Mammary epithelial cell (primary cell): Measurements from ENCODE around the gene LTF.

Source experiments
- EZH2 ChIP-seq: IDR thresholded peaks from 2 replicates; pipeline ENCODE4 v1.6.1; 2012; ENCODE audit warnings: low read length, inconsistent platforms, borderline replicate concordance
- TF ChIP-seq, protein P1 (sequence below), 2 donors: IDR thresholded peaks in 1 of 2; conservative IDR thresholded peaks in 1 of 2; 2 replicates each; pipeline ENCODE4 v1.5.1; 2011 to 2012; ENCODE audit warnings: inconsistent platforms in 2 of 2, low read length in 2 of 2, mild to moderate bottlenecking in 2 of 2, control low read depth in 1 of 2, low read depth in 1 of 2; ENCODE audit not compliant: insufficient read depth in 1 of 2; ENCODE audit errors: extremely low read depth in 1 of 2

DNA sequence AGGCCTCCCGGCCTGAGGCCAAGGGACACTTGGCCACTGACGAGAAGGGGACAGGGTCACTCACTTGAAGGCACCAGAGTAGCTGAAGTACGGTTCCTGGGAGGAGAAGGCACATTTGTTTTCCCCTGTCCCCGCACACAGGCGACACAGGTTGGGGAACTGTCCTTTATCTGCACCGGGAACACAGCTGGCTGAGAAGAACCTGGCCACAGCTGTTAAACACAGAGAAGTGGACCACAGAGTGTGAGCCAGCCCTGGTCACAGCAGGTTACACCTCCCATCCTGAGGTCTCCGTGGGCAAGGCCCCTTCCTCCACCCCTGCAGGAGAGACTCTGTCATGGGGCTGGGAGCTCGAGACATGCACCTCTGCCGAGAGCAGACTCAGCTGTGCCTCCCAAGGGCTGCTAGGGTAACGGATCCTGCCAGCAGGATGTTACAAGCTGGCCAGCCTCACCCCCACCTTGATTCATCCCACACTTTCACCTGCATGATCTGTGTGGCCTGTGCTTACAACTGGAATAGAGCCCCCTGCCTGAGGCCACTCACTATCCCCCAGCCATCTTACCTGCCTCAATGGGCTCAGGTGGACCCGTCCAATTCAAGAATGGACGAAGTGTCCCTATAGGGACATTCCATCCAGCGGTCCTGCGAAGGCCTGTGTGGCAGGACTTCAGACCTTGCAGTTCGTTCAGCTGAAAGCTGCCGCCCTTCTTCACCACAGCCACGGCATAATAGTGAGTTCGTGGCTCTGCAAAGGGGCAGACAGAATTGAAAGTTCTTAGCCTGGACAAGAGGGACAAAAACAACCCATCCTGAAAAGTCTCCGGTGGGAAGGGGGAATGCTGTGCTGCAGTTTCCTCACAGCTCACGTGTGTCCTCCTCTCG is 9.2 kb downstream of the LTF start:
- TF ChIP-seq, protein P1, sequence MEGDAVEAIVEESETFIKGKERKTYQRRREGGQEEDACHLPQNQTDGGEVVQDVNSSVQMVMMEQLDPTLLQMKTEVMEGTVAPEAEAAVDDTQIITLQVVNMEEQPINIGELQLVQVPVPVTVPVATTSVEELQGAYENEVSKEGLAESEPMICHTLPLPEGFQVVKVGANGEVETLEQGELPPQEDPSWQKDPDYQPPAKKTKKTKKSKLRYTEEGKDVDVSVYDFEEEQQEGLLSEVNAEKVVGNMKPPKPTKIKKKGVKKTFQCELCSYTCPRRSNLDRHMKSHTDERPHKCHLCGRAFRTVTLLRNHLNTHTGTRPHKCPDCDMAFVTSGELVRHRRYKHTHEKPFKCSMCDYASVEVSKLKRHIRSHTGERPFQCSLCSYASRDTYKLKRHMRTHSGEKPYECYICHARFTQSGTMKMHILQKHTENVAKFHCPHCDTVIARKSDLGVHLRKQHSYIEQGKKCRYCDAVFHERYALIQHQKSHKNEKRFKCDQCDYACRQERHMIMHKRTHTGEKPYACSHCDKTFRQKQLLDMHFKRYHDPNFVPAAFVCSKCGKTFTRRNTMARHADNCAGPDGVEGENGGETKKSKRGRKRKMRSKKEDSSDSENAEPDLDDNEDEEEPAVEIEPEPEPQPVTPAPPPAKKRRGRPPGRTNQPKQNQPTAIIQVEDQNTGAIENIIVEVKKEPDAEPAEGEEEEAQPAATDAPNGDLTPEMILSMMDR (conservative IDR thresholded peaks at IDR 0.05 in 1 of 2, IDR thresholded peaks at IDR 0.05 in 1 of 2; ENCODE audit: extremely low read depth in 1 of 2, insufficient read depth in 1 of 2, low read depth in 1 of 2, low read length in 2 of 2), result no peak
- TF ChIP-seq EZH2, result no peak
